Smooth muscle cell (in vitro differentiated cells): ENCODE results near the gene RGS18. TPM values are rescaled to one million over a fixed set of nuclear protein-coding genes. Genes with fewer than 3 reads are reported as not detected.

Source experiments
- DNase-seq: peaks from one replicate; lab custom pipeline; 2025; ENCODE audit not compliant: unreplicated experiment; lab: John Stamatoyannopoulos, UW
- H2AFZ ChIP-seq: fragments of 200-600 bp; sonication (generic); 2 replicates; pipeline ENCODE4 v1.6.0; 2016; ENCODE audit warnings: antibody characterized with exemption, low read depth, mild to moderate bottlenecking
- H3F3A ChIP-seq: fragments of 200-600 bp; sonication (generic); 2 replicates; pipeline ENCODE4 v1.6.0; 2017; ENCODE audit warnings: antibody characterized with exemption, low read depth
- H3K27ac ChIP-seq: fragments of 200-600 bp; sonication (generic); 2 replicates; pipeline ENCODE4 v1.5.1; 2016; ENCODE audit warnings: low read depth, mild to moderate bottlenecking
- H3K27me3 ChIP-seq: fragments of 200-600 bp; sonication (generic); 2 replicates; pipeline ENCODE4 v1.6.1; 2016; ENCODE audit warnings: low read depth, mild to moderate bottlenecking
- H3K36me3 ChIP-seq: fragments of 200-600 bp; sonication (generic); 2 replicates; pipeline ENCODE4 v1.5.1; 2016; ENCODE audit warnings: low read depth
- H3K4me1 ChIP-seq: fragments of 200-600 bp; sonication (generic); 2 replicates; pipeline ENCODE4 v1.5.1; 2016; ENCODE audit warnings: low read depth
- H3K4me2 ChIP-seq: fragments of 200-600 bp; sonication (generic); 2 replicates; pipeline ENCODE4 v1.6.0; 2016; ENCODE audit warnings: mild to moderate bottlenecking
- H3K4me3 ChIP-seq: fragments of 200-600 bp; sonication (generic); 2 replicates; pipeline ENCODE4 v1.5.1; 2016; ENCODE audit warnings: mild to moderate bottlenecking
- H3K79me2 ChIP-seq: fragments of 200-600 bp; sonication (generic); 2 replicates; pipeline ENCODE4 v1.6.0; 2016; ENCODE audit warnings: low read depth, mild to moderate bottlenecking
- H3K9ac ChIP-seq: fragments of 200-600 bp; sonication (generic); 2 replicates; pipeline ENCODE4 v1.6.0; 2016; ENCODE audit warnings: low read depth
- H3K9me3 ChIP-seq: fragments of 200-600 bp; sonication (generic); replicated peaks from 2 replicates; pipeline ENCODE4 v1.5.1; 2016; ENCODE audit warnings: low read depth
- H4K20me1 ChIP-seq: fragments of 200-600 bp; sonication (generic); 2 replicates; pipeline ENCODE4 v1.6.0; 2016; ENCODE audit warnings: low read depth
- CTCF ChIP-seq: fragments of 200-600 bp; sonication (generic); IDR thresholded peaks from 2 replicates; pipeline ENCODE4 v1.5.1; 2017; ENCODE audit warnings: borderline replicate concordance, mild to moderate bottlenecking, antibody characterized with exemption; ENCODE audit not compliant: insufficient read depth, poor library complexity, severe bottlenecking
- WGBS: methylation state at CpG from one replicate; pipeline ENCODE4 v1.1.7; 2016; ENCODE audit warnings: low lambda C conversion rate; 5-methylcytosine and 5-hydroxymethylcytosine counted together
- polyA plus RNA-seq: library from polyadenylated mRNA; unstranded; fragments of >200 nt; fragmentation: Nextera tagmentation; extraction: Ambion mirVana; gene quantifications from 2 replicates; pipeline ENCODE4 v1.2.1, GENCODE V29; 2016
- total RNA-seq: library from RNA; depleted of rRNA; stranded (reverse); fragments of >200 nt; gene quantifications from 2 replicates; pipeline ENCODE4 v1.2.3, GENCODE V29; 2014

RGS18 gene, protein sequence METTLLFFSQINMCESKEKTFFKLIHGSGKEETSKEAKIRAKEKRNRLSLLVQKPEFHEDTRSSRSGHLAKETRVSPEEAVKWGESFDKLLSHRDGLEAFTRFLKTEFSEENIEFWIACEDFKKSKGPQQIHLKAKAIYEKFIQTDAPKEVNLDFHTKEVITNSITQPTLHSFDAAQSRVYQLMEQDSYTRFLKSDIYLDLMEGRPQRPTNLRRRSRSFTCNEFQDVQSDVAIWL
- total RNA-seq: not detected in 2 replicates
- polyA plus RNA-seq: 0.21 TPM in 1 of 2 replicates, not detected in the other

DNA sequence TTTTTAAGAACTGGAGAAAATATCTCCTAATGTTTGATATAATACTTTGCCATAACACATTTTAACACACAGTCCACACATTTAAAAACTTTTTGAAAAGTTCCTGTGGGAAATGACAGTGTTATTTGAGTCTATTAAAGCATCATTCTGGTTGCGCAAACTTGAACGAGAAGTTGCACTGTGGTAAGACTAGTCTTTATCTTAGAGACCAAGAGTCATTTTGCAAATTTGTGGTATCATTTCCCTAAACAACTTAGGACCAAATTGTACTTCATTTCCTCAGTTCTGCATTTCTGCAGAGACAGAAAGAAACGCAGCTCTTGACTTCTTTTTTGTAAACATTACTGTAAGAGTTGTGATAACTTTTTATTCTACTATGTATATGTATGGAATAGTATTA is at the start of gene RGS18:
Gene RGS18, plus strand, starts transcription at position 282 of the 400 bp plus-strand sequence. CDS start 176 bp downstream, outside the sequence.
- H3K9ac ChIP-seq: no peak within 1 kb of the TSS
- no peak within 1 kb of the TSS for H3K27ac ChIP-seq
- no peaks in the 10 kb centered on the region for H3K36me3 ChIP-seq
- no peak for TF ChIP-seq CTCF
- WGBS: 34% methylated on average over 3 of the region's 3 CpGs
- DNase-seq: no peak
- H3F3A ChIP-seq: no peaks in the 10 kb centered on the region
- peak within 1 kb of the TSS; percentile 31 for H2AFZ ChIP-seq
- no peaks in the 10 kb centered on the region for H4K20me1 ChIP-seq
- H3K4me1 ChIP-seq: peaks cover 7% of the 10 kb centered on the region
- no peaks in the 10 kb centered on the region for H3K27me3 ChIP-seq
- no peaks in the 10 kb centered on the region for H3K9me3 ChIP-seq
- H3K79me2 ChIP-seq: no peaks in the 10 kb centered on the region
- no peak within 1 kb of the TSS for H3K4me3 ChIP-seq
- no peak within 1 kb of the TSS for H3K4me2 ChIP-seq

GRCh38 chr1:192109576-192109975 is 48.7 kb upstream of the RGS18 start:
- no peak for DNase-seq
- H3K27ac ChIP-seq: no peak overlapping the region
- H4K20me1 ChIP-seq: no peaks in the 10 kb centered on the region
- 98% methylated on average over 2 of the region's 2 CpGs for WGBS
- H3K27me3 ChIP-seq: no peaks in the 10 kb centered on the region
- no peaks in the 10 kb centered on the region for H3K9me3 ChIP-seq
- no peaks in the 10 kb centered on the region for H3K4me1 ChIP-seq
- no peaks in the 10 kb centered on the region for H3K79me2 ChIP-seq
- H3K4me3 ChIP-seq: no peak overlapping the region
- H3F3A ChIP-seq: no peaks in the 10 kb centered on the region
- H3K9ac ChIP-seq: no peak overlapping the region
- H2AFZ ChIP-seq: no peak overlapping the region
- no peak overlapping the region for H3K4me2 ChIP-seq
- no peaks in the 10 kb centered on the region for H3K36me3 ChIP-seq
- TF ChIP-seq CTCF: no peak

GRCh38 chr1:192115000-192115399 is 43.3 kb upstream of the RGS18 start:
- Histone ChIP-seq H3K27ac (no peak overlapping the region), H3K4me3 (no peak overlapping the region), H4K20me1 (no peaks in the 10 kb centered on the region), H3F3A (no peaks in the 10 kb centered on the region), H3K9ac (no peak overlapping the region), H3K36me3 (no peaks in the 10 kb centered on the region), H3K79me2 (no peaks in the 10 kb centered on the region), H2AFZ (no peak overlapping the region), H3K9me3 (no peaks in the 10 kb centered on the region), H3K27me3 (no peaks in the 10 kb centered on the region), H3K4me2 (no peak overlapping the region), H3K4me1 (no peaks in the 10 kb centered on the region)
- TF ChIP-seq CTCF: no peak
- WGBS: 92% methylated on average over 3 of the region's 3 CpGs
- no peak for DNase-seq

GRCh38 chr1:192118881-192119405 is 39.3 kb upstream of the RGS18 start:
- Histone ChIP-seq H3K27me3 (no peaks in the 10 kb centered on the region), H3K4me1 (no peaks in the 10 kb centered on the region), H3K4me2 (no peak overlapping the region), H3K9me3 (no peaks in the 10 kb centered on the region), H2AFZ (no peak overlapping the region), H3K27ac (no peak overlapping the region), H3F3A (no peaks in the 10 kb centered on the region), H3K36me3 (no peaks in the 10 kb centered on the region), H3K79me2 (no peaks in the 10 kb centered on the region), H3K9ac (no peak overlapping the region), H3K4me3 (no peak overlapping the region), H4K20me1 (no peaks in the 10 kb centered on the region)
- DNase-seq: no peak
- 56% methylated on average over 2 of the region's 2 CpGs for WGBS
- TF ChIP-seq CTCF: no peak
